GM18499 (cell line): ENCODE measurements around the gene TBCCD1.
A peak's percentile ranks its signal among the peaks of the same experiment; 100 is the strongest.
"Not testable (repeated sequence)": the region's sequence is repeated elsewhere in the genome, so short reads cannot be mapped to it uniquely, and the experiment has no call there.

Experiments
- ATAC-seq: cut with Tn5 transposase; IDR thresholded peaks from one replicate; pipeline ENCODE4 v1.9.1; 2021; ENCODE audit warnings: moderate number of reproducible peaks; ENCODE audit not compliant: insufficient read depth, unreplicated experiment

TBCCD1 gene

GRCh38 chr3:186596568-186597287 lies 29.6 kb upstream of the TBCCD1 start:
- no peak for ATAC-seq

GRCh38 chr3:186594591-186595113 lies 27.5 kb upstream of the TBCCD1 start:
- ATAC-seq = no peak

DNA sequence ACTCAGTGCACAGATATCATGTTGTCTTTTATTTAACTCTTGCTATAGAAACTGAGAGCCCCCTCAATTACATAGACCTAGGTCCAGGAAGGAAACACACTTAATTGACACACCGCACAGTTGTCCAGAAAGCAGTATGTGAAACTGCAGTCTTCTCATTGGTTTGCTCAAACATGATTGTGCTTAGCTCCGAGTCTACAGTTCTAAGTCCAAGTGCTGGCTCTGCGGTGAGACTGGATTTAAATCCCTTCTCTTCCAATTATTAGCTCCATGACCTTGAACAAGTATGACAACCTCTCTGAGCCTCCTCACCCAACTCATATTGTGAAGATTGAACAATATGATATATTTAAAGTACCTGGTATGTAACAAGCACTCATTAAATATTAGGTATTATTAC lies 26.7 kb upstream of the TBCCD1 start:
- ATAC-seq = no peak

- no peak for ATAC-seq
Observed at GRCh38 chr3:186592682-186593081, 25.5 kb upstream of the TBCCD1 start.

DNA sequence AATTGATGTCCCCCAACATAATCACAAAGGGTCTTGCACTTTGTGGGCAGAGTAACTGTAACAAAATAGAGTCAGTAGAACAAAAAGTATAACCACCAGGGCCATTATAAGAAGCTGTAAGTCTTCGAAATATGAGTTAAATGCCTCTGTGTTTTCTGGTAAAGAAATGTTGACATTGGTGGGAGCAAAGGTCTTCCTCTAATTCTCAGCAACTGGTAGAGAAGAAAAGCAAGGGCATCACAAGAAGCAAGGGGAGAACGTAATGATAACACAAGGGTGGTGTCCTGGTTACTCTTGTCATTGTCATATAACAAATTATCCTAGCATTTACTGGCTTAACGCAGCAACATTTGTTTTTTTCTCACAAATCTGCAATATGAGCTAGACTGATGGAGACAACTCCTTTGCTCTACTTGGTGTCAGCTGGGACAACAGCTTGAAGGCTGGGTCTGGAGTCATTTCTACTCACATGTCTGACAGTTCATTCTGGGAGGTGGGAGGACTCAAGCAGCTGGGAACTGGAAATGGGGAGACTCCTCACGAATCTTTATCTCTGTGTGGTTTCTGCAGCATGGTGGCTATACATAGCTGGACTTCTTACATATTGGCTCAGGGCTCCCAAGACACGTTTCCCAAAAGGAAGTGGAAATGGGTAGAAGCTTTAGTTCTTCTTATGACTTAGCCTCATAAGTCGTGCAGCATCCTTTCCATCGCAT lies 23.6 kb upstream of the TBCCD1 start:
- no peak for ATAC-seq

- no peak for ATAC-seq
Observed at GRCh38 chr3:186589856-186590579, 22.9 kb upstream of the TBCCD1 start.

- ATAC-seq = no peak
Observed at GRCh38 chr3:186589121-186589520, 22.0 kb upstream of the TBCCD1 start.

DNA sequence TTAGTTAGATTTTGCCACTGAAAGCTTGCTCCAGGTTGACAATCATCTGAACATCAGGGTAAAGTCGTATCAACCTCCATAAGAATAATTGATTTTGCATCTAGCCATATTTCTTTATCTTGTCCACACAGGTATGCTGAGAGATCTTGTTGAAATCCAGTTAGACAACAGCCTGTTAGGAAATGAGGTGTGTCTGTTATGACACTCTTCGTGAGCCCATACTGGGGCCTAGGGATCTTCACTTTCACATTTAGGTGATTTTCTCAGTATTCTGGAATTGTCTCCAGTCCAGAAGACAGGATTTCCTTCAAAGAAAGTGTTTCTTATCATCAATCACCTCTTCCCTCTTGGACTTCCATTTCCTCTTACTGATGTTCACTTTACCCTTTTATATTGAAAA lies 21.5 kb upstream of the TBCCD1 start:
- ATAC-seq = no peak

DNA sequence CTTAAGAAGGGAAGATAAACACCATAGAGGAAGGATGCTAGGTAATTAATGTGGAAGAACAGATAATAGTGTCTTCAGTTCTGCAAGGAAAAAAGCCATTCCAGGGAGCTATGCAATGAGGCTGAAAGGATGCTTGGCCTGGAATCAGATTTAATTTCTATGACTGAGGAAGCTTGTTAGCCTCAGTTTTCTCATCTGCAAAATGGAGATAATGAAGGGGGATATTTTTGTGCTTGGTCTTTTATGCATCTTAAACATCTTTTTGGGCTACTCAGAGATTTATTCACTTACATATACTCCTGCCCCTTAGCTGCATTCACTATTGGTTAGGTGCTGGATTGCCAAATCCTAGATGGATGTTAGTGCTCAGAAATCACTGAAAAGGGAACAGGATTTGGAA lies 20.0 kb upstream of the TBCCD1 start:
- ATAC-seq = no peak

DNA sequence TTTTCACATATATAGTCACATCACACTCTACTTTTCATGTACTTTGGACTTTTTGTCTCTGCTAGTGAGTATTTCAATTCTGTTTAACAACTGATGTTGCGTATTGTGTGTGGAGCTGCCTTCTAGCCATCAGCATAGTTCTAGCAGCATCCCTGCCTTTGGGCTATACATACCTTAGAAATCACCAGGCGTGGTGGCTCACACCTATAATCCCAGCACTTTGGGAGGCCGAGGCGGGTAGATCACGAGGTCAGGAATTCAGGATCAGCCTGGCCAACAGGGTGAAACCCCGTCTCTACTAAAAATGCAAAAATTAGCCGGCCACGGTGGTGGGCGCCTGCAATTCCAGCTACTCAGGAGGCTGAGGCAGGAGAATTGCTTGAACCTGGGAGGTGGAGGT lies 19.1 kb upstream of the TBCCD1 start:
- ATAC-seq = not testable (repeated sequence)

- no peak for ATAC-seq
Observed at GRCh38 chr3:186583831-186584230, 16.7 kb upstream of the TBCCD1 start.

GRCh38 chr3:186582541-186582940 lies 15.4 kb upstream of the TBCCD1 start:
- no peak for ATAC-seq

DNA sequence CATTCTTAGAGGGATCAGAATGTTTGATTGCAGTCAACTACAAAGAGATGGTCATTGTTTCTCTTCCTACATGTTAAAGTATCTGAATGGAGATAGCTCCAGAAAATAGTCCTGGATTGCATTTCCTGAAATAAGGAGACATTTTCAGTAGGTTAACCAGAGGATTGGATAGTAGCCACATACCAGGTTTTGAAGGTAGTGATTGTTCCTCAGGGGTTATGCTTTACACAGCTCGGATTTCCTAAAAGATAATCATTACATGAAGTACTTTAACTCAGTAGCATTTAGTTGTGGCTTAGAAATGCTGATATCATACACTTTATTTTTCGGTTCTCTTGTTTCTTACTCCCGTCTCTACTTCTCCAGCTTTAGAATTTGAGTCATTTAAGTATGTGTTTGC lies 13.6 kb upstream of the TBCCD1 start:
- no peak for ATAC-seq

GRCh38 chr3:186577521-186577920 lies 10.4 kb upstream of the TBCCD1 start:
- ATAC-seq = no peak

- no peak for ATAC-seq
Observed at GRCh38 chr3:186571644-186572013, 4.5 kb upstream of the TBCCD1 start.

DNA sequence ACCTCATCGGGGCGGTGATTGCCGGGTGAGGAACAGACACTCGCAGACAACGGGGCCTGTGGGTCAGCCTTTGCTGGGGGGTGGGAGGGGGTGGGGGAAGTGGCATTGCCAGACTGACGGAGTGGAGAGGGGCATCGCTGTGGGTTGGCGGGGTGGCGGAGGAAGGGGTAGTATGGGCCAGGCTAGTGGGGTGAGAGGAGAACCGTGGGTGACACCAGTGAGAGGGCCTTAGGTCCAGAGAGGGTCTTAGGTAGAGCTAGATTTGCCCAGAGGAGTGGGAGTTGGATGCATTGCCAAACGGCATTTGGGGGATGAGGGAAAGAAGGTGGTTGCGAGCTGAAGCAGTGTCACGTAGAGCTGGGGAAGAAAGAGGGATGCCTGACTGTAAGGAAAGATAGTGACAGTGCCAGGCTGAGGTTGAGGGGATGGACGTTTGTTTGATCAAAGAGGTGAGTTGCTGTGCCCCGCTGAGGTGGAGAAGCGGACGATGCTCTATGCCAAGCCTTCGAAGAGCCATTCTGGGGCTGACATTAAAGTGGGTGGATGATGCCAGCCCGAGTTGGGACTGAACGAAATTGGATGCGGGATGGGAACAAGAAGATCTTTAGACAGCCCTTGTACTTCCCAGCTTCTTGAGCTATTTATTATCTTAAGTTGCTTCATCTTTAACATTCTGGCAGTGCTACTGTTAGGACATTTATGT lies 4.0 kb upstream of the TBCCD1 start:
- no peak for ATAC-seq

GRCh38 chr3:186570096-186570940 lies 3.2 kb upstream of the TBCCD1 start, which contains the start of gene DNAJB11:
DNAJB11 (plus strand) TSS chr3:186570720; CDS start chr3:186570898, 178 bp downstream.
- peak; percentile 77 for ATAC-seq

GRCh38 chr3:186569779-186570095 lies 2.6 kb upstream of the TBCCD1 start:
- ATAC-seq = no peak

GRCh38 chr3:186569361-186569760 lies 2.2 kb upstream of the TBCCD1 start:
- ATAC-seq = not testable (repeated sequence)

GRCh38 chr3:186566772-186567071 lies 417 bp downstream of the TBCCD1 start:
- ATAC-seq = no peak
